ENCODE measurements around the gene PPFIA3.
A peak's percentile ranks its signal among the peaks of the same experiment; 100 is the strongest.
"Not testable (repeated sequence)": the region's sequence is repeated elsewhere in the genome, so short reads cannot be mapped to it uniquely, and the experiment has no call there.

PPFIA3 gene

DNA sequence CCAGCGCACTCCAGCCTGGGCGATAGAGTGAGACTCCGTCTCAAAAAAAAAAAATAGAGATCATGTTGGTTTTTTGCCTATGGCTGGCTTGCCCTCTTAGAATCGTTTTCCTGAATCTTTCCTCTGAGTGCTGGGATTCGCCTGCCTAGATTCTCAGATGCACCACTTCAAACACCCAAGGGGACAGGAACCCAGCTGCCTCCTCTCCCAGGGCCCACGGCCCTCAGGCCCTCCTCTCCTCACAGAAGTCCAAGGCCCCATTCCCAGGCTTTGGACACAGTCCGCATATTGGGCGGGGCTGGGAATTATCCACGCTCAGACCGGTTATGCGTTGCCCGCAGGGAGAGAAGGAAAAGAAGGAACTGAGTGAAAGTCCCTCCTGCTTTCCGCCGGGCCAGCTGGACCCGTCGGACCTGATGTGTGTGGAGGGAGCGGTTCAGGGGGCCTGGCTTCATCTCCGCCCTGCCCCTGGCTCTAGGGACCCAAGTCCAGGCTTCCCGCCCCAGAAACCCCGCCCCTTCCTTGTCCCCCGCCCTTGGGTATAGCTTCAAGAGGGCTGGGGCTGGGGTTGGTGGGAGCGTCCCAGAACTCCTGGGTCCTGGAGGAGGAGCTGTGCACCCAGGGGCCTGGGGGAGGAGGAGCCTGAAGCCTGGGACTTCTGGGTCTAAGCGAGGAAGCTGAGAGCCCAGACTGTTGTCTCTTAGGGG, 5.8 kb downstream of the PPFIA3 start:
- no peak for DNase-seq

- DNase-seq: no peak
These were observed 7.2 kb downstream of the PPFIA3 start for GRCh38 chr19:49126575-49126974.

GRCh38 chr19:49127225-49127624, 7.9 kb downstream of the PPFIA3 start:
- DNase-seq: not testable (repeated sequence)

- DNase-seq: peak; percentile 96
These were observed 8.6 kb downstream of the PPFIA3 start for GRCh38 chr19:49127674-49128544.

GRCh38 chr19:49128545-49129237, 9.3 kb downstream of the PPFIA3 start:
- DNase-seq: no peak

- no peak for DNase-seq
These were observed 9.9 kb downstream of the PPFIA3 start for GRCh38 chr19:49129238-49129583.

DNA sequence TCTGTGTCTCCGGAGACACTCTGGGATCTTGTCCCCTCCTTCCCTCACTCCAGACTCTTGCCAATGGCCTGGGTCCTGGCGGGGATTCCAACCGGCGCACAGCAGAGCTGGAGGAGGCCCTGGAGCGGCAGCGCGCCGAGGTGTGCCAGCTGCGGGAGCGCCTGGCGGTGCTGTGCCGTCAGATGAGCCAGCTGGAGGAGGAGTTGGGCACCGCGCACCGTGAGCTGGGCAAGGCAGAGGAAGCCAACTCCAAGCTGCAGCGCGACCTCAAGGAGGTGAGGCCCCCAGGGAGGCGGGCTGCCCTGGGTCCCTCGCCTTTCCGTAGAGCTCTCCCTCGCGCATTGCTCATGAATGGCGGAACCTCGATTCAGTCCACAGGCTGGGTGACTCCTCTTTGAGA, 11.0 kb downstream of the PPFIA3 start:
- no peak for DNase-seq

DNA sequence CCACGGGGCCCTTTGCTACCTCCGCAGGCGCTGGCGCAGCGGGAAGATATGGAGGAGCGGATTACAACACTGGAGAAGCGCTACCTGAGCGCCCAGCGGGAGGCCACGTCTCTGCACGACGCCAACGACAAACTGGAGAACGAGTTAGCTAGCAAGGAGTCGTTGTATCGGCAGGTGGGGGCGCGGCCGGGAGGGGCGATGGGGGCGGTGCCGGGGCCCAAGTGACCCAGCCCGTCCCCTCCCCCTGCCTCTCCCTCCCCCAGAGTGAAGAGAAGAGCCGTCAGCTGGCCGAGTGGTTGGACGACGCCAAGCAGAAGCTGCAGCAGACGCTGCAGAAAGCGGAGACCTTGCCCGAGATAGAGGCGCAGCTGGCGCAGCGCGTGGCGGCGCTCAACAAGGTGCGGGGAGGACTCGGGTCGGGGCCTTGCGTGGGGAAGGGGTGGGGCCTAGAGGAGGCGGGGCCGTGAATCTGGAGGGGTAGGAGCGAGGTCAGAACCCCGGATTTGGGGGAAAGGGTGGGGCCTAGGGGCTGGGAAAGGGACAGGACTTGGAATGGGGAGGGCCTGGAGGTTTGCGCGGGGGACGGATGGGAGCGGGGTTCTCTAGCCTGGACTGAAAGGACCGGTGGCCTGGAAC, 13.7 kb downstream of the PPFIA3 start:
- peak; percentile 46 for DNase-seq

DNA sequence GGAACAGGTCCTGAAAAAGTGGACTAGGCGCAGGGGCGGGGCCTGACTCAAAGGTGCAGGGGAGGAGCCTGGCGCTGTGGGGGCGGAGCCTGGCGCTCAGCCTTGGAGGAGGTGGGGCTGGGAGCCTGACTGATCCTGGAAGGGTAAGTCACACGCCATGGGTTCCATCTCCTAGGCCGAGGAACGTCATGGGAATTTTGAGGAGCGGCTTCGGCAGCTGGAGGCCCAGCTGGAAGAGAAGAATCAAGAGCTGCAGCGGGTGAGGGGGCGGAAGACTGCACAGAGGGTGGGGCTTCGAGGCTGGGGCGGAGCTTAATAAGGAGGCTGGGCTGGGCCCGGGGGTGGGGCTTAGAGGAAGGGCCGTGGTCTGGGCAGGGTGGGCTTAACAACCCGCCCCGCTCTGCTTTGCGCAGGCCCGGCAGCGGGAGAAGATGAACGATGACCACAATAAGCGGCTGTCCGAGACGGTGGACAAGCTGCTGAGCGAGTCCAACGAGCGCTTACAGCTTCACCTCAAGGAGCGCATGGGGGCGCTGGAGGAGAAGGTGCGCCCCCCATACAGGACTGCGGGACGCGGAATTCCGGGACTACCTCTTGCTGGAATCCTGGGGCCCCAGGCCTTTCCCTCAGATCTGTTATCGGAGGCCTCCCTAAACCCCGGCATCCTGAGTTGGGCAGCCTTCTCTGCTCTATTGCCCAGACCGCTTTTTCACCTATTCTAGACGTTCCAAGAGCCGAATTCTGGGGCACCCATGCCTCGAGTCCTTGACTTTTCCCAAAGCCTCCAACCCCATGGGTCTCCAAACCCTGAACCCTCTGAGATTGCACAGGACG, 14.5 kb downstream of the PPFIA3 start:
- DNase-seq: peak; percentile 54

DNA sequence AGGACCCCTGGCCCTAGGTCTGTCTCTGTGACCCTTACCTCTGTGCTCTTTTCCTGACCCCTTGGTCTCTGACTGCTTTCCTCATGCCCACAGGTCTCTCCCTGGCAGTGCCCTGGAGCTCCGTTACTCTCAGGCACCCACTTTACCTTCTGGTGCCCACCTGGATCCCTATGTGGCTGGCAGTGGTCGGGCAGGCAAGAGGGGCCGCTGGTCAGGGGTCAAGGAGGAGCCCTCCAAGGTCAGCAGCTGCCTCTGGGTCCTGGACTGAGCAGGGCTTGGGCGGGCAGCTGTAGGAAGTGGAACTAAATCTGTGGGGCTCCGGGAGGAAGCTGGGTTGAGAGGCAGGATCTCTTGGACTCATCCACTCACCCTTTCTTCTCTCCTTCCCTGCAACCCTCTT, 16.3 kb downstream of the PPFIA3 start:
- DNase-seq: no peak

GRCh38 chr19:49136771-49137171, 17.4 kb downstream of the PPFIA3 start:
- DNase-seq: no peak

DNA sequence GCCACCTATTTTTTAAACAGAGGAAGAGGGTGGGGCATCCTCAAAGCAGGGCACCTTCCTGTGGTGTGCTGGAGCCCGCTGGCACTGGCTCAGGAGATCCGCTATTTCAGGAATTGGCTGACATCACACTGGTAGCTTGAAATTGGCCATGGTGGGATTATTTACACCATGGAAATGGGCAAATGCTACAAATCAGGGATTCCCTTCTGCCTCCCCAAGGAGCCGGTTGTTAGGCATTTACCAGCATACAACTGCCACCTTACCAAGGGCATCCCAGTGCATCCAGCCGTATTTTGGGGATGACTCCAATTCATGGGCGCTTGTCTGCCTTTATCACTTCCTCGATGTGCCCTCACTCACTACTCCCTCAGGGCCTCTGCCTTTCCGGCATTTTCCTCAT, 21.6 kb downstream of the PPFIA3 start:
- no peak for DNase-seq

- DNase-seq: no peak
These were observed 22.0 kb downstream of the PPFIA3 start for GRCh38 chr19:49141352-49141751.

- DNase-seq: peak; percentile 64
These were observed 23.6 kb downstream of the PPFIA3 start for GRCh38 chr19:49142866-49143335.

DNA sequence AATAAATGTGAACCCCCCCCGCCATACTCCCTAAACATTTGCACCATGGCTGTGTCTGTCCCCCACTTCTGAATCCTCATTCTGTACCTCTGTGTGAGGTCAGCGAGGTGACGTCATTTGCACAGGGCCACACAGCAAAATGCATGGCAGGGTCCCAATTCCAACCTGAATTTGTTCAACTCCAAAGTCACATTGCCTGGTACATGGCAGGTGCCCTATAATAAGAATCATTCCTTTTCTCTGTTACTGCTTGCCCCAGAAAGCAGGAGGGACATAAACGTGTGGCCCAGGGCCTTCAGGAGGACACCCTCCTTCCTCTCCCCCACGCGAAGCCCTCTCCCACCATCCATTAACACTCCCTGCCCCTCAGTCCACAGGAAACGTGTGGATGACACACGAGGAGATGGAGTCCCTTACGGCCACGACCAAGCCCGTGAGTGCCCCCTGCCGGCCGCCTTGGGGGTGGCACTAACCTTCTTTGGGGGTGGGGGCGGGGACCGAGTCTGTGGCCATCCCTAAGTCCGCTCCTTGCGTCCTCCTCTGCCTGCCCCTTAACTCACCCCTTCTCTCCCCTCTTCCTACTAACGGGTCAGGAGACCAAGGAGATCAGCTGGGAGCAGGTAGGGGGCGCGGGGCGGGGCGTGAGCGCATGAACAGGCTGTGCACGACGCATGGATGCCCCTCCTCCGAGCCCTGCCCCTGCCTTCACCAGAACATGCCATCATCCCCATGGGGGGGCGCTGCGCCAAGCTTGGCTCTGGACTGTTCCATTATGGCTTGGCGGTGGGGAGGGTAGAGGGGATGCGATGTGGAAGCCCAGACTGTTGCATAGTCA, 26.4 kb downstream of the PPFIA3 start:
- DNase-seq: peak; percentile 78

GRCh38 chr19:49146408-49146770, 27.0 kb downstream of the PPFIA3 start:
- not testable (repeated sequence) for DNase-seq

- no peak for DNase-seq
These were observed 28.8 kb downstream of the PPFIA3 start for GRCh38 chr19:49148044-49148682.

DNA sequence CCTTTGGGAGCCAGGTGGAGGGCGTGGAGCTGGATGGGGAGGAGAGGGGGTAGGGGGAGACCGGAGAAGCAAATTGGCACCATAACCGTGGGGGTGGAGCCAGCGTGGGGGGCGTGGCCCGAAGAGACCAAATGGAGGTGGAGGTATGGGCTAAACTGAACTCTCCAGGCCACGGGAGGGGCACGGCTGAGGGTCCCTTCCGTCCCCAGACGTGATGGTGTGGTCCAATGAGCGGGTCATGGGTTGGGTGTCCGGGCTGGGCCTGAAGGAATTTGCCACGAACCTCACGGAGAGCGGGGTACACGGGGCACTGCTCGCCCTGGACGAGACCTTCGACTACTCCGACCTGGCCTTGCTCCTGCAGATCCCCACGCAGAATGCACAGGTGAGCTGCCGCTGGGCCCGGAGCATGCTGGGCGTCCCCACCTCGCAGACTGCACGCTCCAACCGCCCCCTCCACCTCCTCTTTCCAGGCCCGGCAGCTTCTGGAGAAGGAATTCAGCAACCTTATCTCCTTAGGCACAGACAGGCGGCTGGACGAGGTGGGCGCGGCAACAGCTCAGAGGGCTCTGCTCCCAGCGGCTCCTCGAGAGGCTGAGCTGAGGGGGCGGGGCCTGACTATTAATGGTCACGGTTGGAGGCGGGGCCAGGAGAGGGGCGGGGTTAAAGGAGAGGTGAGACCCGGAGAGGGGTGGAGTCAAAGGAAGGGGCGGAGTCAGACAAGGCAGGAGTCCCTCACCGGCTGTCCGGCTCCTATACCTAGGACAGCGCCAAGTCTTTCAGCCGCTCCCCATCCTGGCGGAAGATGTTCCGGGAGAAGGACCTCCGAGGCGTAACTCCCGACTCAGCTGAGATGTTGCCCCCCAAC, 29.7 kb downstream of the PPFIA3 start:
- DNase-seq: peak; percentile 86

DNA sequence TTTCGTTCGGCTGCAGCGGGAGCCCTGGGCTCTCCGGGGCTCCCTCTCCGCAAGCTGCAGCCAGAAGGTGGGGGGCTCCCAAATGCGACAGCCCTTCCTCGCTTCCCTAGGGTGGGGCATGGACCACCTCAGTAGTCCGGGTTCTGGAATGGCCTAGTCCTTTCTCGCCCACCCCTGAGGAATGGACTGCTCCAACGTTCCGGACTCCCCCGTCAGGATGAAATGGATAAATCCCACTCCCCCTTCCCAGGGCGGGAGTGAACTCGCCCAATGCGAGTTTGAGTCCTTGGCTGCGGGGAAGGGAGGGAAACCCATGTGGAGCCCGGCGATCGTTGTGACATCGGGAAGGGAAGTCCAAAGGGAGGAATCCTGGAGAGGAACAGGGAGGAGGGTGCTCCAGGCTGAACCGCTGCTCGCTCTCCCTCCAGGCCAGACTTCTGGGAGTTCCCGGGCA, 30.3 kb downstream of the PPFIA3 start:
- DNase-seq: no peak
